HG03103 (cell line): Measurements from ENCODE around the gene MCUR1.

Experiments
- ATAC-seq: cut with Tn5 transposase; IDR thresholded peaks from one replicate; pipeline ENCODE4 v1.9.1; 2021; ENCODE audit warnings: low read depth; ENCODE audit not compliant: unreplicated experiment

Gene MCUR1

GRCh38 chr6:13742961-13743735 lies 71.2 kb downstream of the MCUR1 start:
- no peak for ATAC-seq

GRCh38 chr6:13741365-13741764 lies 73.0 kb downstream of the MCUR1 start:
- no peak for ATAC-seq
